Measurements from ENCODE around the gene ACSL1.

ACSL1 gene

GRCh38 chr4:184712322-184712721 lies 113.4 kb downstream of the ACSL1 start:
- no peak for DNase-seq

GRCh38 chr4:184706453-184706852 lies 119.3 kb downstream of the ACSL1 start:
- no peak for DNase-seq

GRCh38 chr4:184705692-184706091 lies 120.1 kb downstream of the ACSL1 start:
- no peak for DNase-seq
